GM21360 (cell line): ENCODE measurements around the gene ERICH4.
"Not testable (repeated sequence)": the region's sequence is repeated elsewhere in the genome, so short reads cannot be mapped to it uniquely, and the experiment has no call there.

Experiments
- ATAC-seq: cut with Tn5 transposase; IDR thresholded peaks from one replicate; pipeline ENCODE4 v1.9.1; 2021; ENCODE audit warnings: mild to moderate bottlenecking, moderate library complexity; ENCODE audit not compliant: unreplicated experiment

The ERICH4 gene

DNA sequence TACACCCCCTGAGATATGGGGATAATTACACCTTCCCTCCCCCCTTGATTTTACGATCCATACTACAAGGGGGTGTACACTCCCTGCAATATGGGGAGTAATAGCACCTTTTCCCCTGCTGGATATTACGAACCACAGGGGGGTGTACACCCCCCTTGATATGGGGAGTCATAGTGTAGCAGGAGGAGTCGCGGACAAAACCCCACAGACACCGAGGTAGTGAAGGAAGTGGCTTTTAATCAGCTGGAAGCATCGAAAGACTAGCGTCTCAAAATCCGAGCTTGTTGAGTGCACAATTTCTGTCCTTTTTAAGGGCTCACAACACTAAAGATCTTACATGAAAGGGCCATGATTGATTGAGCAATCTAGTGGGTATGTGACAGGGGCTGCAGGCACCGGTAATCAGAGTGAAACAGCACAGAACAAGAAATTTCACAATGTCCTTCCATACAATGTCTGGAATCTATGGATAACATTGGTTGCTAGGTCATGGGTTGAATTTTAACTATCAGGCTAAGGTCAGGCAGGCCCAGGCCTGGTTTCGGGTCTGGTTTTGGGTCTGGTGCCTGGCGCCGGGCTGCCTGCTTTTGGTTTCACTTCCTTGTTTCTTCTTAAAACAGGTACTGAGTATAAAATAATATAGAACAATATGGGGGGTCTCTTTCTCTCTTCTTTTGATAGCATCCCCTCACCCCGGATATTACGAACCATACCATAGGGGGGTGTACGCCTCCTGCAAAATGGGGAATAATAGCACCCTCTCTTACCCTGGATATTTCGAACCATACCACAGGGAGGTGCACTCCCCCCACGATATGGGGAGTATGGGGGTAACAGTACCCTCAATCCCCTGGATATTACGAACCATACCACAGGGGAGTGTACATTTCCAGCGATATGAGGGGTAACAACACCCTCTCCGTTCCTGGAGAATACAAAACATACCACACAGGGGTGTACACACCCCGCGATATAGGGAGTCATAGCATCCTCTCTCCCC lies 20.6 kb downstream of the ERICH4 start:
- ATAC-seq: not testable (repeated sequence)

GRCh38 chr19:41476583-41476982 lies 33.6 kb downstream of the ERICH4 start:
- no peak for ATAC-seq

DNA sequence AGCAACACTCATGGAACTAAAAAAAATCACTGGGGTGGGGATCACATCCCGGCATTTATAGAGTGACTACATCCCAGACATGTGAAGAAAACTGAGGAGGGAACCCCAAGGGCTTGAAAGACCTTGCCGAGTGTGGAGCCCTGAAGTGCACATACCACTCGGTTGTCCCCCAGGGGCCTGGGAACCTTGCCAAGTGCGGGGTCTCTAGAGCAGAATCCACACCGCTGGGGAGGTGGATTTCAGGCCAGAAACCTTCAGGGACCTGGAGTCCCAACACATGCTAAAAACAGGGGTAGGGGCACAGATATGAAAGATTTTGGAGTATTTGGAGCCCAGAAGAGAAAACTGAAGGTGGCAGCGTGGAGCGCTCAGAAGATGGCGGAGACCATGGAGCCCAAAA lies 35.2 kb downstream of the ERICH4 start:
- ATAC-seq: no peak

DNA sequence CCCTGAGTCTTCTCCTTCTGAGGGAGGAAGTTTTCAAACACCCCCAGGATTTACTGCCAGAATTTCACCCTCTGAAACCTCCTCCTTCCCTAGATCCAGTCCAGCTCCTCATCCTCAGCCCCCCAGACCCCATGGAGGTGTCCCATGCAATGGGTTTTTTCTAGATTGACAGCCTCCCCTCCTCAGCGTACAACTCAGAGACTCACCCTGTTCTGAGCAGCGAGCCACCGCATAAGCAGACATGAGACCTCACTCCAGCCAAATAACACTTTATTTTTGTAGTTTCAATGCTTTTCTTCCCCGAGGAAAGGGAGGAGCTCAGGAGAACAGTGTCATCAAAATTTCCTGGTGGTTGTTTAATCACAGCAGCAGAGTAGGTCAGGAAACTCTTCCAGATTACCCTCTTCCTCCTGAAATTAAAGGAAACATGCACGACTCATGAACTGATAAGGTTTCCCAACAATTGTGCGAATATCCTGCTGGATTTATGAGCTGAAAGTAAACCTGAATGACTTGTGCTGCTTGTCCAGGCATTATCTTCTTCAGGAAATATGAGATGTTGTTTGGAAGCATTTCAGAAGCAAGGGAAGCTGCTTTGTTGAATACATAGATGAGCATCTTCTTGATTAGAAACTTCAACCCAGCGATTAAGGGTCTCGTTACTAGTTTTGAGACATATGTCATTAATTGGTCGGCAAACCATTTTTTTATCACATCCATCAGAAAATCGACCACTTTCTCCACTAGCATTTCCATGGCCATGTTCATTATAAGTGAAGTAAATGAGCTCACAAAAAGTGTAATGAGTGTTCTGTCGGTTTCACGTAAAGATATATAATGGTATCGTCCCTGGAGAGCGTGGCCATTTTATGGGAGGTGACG lies 36.2 kb downstream of the ERICH4 start:
- ATAC-seq: no peak

- no peak for ATAC-seq
These were observed 36.8 kb downstream of the ERICH4 start for GRCh38 chr19:41479757-41480191.

- no peak for ATAC-seq
These were observed 37.4 kb downstream of the ERICH4 start for GRCh38 chr19:41480336-41480735.

DNA sequence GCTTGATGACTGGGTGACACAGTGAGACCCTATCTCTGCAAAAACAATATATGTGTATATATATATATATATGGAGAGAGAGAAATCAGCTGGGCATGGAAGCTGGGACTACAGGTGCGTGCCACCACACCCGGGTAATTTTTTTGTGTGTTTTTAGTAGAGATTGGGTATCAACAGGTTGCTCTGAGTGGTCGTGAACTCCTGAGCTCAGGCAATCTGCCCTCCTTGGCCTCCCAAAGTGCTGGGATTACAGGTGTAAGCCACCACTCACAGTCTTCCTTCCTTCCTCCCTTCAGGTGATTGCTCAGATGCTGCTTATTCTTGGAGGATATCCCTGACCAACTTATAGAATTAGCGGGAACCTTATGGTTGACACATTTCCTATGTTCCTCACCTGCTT lies 41.9 kb downstream of the ERICH4 start:
- no peak for ATAC-seq

- ATAC-seq: not testable (repeated sequence)
These were observed 44.0 kb downstream of the ERICH4 start for GRCh38 chr19:41486953-41487352.

DNA sequence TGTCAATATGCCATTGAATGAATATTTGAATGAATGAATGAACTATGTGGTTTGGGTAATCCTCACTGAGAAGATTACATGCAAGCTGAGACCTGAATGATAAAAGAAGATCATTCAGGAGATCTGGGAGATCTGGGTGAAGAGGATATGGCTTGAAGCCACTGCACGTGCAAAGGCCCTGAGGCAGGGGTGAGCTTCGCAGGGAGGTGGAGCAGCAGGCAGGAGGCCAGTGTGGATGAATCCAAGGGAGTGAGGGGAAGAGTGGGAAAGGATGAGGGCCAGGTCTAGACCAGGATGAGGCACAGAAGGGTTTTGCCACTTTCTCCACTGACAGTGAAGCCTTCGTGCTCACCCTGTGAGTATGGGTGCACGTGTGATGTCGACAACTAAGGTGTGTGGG lies 49.9 kb downstream of the ERICH4 start:
- ATAC-seq: no peak
